GM23338 (cell line): ENCODE data around the gene PFKFB3. TPM values are rescaled to one million over a fixed set of nuclear protein-coding genes. Genes with fewer than 3 reads are reported as not detected.

ENCODE experiments used
- ATAC-seq: fragments of 200-7000 bp; cut with Tn5 transposase; 3 replicates; pipeline ENCODE4 v1.9.1; 2020
- DNase-seq: peaks from one replicate; pipeline ENCODE4 v3.0.0-alpha.2; 2015; ENCODE audit warnings: low spot score
- H2AFZ ChIP-seq: fragments of 200-600 bp; sonication (generic); 2 replicates; pipeline ENCODE4 v1.8.0; 2016; ENCODE audit warnings: antibody characterized with exemption, mild to moderate bottlenecking, moderate library complexity
- H3F3A ChIP-seq: fragments of 200-600 bp; sonication (generic); replicated peaks from 2 replicates; pipeline ENCODE4 v1.8.0; 2017; ENCODE audit warnings: antibody characterized with exemption, mixed run types, low read depth
- H3K27ac ChIP-seq: fragments of 200-600 bp; sonication (generic); 2 replicates; pipeline ENCODE4 v1.6.1; 2016; ENCODE audit warnings: low read depth
- H3K27me3 ChIP-seq: fragments of 200-600 bp; sonication (generic); 2 replicates; pipeline ENCODE4 v1.8.0; 2016; ENCODE audit warnings: mild to moderate bottlenecking, mixed run types, moderate library complexity; ENCODE audit not compliant: insufficient read depth
- H3K36me3 ChIP-seq: fragments of 200-600 bp; sonication (generic); 2 replicates; pipeline ENCODE4 v1.8.0; 2016; ENCODE audit warnings: mild to moderate bottlenecking; ENCODE audit not compliant: insufficient read depth
- H3K4me1 ChIP-seq: fragments of 200-600 bp; sonication (generic); 2 replicates; pipeline ENCODE4 v1.8.0; 2016; ENCODE audit warnings: mild to moderate bottlenecking, moderate library complexity; ENCODE audit not compliant: insufficient read depth
- H3K4me2 ChIP-seq: fragments of 200-600 bp; sonication (generic); 2 replicates; pipeline ENCODE4 v1.7.1; 2017; ENCODE audit warnings: mixed run types
- H3K4me3 ChIP-seq: fragments of 200-600 bp; sonication (generic); 2 replicates; pipeline ENCODE4 v1.6.1; 2016; ENCODE audit warnings: mixed run types
- H3K79me2 ChIP-seq: fragments of 200-600 bp; sonication (generic); replicated peaks from 2 replicates; pipeline ENCODE4 v1.8.0; 2017; ENCODE audit warnings: mild to moderate bottlenecking; ENCODE audit not compliant: insufficient read depth
- H3K9me2 ChIP-seq: fragments of 200-600 bp; sonication (generic); 2 replicates; pipeline ENCODE4 v1.8.0; 2017; ENCODE audit not compliant: insufficient read depth
- H4K20me1 ChIP-seq: fragments of 200-600 bp; sonication (generic); replicated peaks from 2 replicates; pipeline ENCODE4 v1.8.0; 2017; ENCODE audit warnings: mild to moderate bottlenecking; ENCODE audit not compliant: insufficient read depth
- H3K27ac Mint-ChIP-seq: 2 replicates; pipeline ENCODE4 v1.8.0; 2020; ENCODE audit warnings: inconsistent platforms, mild to moderate bottlenecking, moderate library complexity, mixed read lengths
- H3K27me3 Mint-ChIP-seq: 3 replicates; pipeline ENCODE4 v1.8.0; 2022; ENCODE audit warnings: low read depth, mild to moderate bottlenecking, moderate library complexity, mixed read lengths, inconsistent platforms; ENCODE audit not compliant: insufficient read depth, poor library complexity
- H3K36me3 Mint-ChIP-seq: 3 replicates; pipeline ENCODE4 v1.8.0; 2021; ENCODE audit warnings: low read depth, mild to moderate bottlenecking, inconsistent platforms, moderate library complexity, mixed read lengths
- H3K4me1 Mint-ChIP-seq: 3 replicates; pipeline ENCODE4 v1.8.0; 2020; ENCODE audit warnings: mild to moderate bottlenecking, inconsistent platforms, mixed read lengths
- H3K4me3 Mint-ChIP-seq: 3 replicates; pipeline ENCODE4 v1.8.0; 2021; ENCODE audit warnings: moderate library complexity, mild to moderate bottlenecking, inconsistent platforms, mixed read lengths
- H3K9me3 Mint-ChIP-seq: 3 replicates; pipeline ENCODE4 v1.8.0; 2020; ENCODE audit warnings: moderate library complexity, mild to moderate bottlenecking, inconsistent platforms, mixed read lengths
- CREB1 ChIP-seq: fragments of 250-450 bp; sonication (Bioruptor Pico); IDR thresholded peaks from 2 replicates; pipeline ENCODE4 v1.5.0; 2020; ENCODE audit warnings: low read depth, mild to moderate bottlenecking, moderate library complexity
- CTCF ChIP-seq, 2 experiments: fragments of 200-600 bp in 1 of 2; sonication (generic) in 1 of 2; conservative IDR thresholded peaks; 2 replicates each; pipeline versions ENCODE4 v1.5.1 to v1.6.1; 2016 to 2017; ENCODE audit warnings: antibody characterized with exemption in 2 of 2, low read depth in 2 of 2, mild to moderate bottlenecking in 2 of 2, moderate library complexity in 1 of 2
- EZH2 ChIP-seq: fragments of 200-600 bp; sonication (generic); IDR thresholded peaks from one replicate; pipeline ENCODE4 v1.8.0; 2017; ENCODE audit warnings: antibody characterized with exemption, mild to moderate bottlenecking, low read depth; ENCODE audit not compliant: unreplicated experiment
- EZH2phosphoT487 ChIP-seq: fragments of 200-600 bp; sonication (generic); IDR thresholded peaks from one replicate; pipeline ENCODE4 v1.8.1; 2018; ENCODE audit warnings: antibody characterized with exemption; ENCODE audit not compliant: unreplicated experiment
- JUNB ChIP-seq: IDR thresholded peaks from one replicate; pipeline ENCODE4 v1.6.1; 2016; ENCODE audit warnings: antibody characterized with exemption; ENCODE audit not compliant: unreplicated experiment
- NANOG ChIP-seq: IDR thresholded peaks from 2 replicates; pipeline ENCODE4 v1.6.1; 2016; ENCODE audit warnings: antibody characterized with exemption, borderline replicate concordance
- POLR2AphosphoS5 ChIP-seq: IDR thresholded peaks from 2 replicates; pipeline ENCODE4 v1.6.1; 2016; ENCODE audit warnings: antibody characterized with exemption, low read depth
- STAT1 ChIP-seq: IDR thresholded peaks from one replicate; pipeline ENCODE4 v1.6.1; 2016; ENCODE audit warnings: antibody characterized with exemption; ENCODE audit not compliant: unreplicated experiment
- ZNF114 ChIP-seq: fragments of 250-450 bp; sonication (Bioruptor Pico); IDR thresholded peaks from 2 replicates; pipeline ENCODE4 v1.5.0; 2020; ENCODE audit warnings: mild to moderate bottlenecking, moderate library complexity
- ZNF331 ChIP-seq: fragments of 250-450 bp; sonication (Bioruptor Pico); IDR thresholded peaks from 2 replicates; pipeline ENCODE4 v1.5.0; 2020; ENCODE audit warnings: low read depth, mild to moderate bottlenecking, moderate library complexity
- ZNF462 ChIP-seq: fragments of 250-450 bp; sonication (Bioruptor Pico); IDR thresholded peaks from 2 replicates; pipeline ENCODE4 v1.5.0; 2020; ENCODE audit warnings: mild to moderate bottlenecking, moderate library complexity
- polyA plus RNA-seq: library from polyadenylated mRNA; unstranded; fragments of >200 nt; fragmentation: Nextera tagmentation; extraction: Ambion mirVana; gene quantifications from 2 replicates; pipeline ENCODE4 v1.2.1, GENCODE V29; 2016
- total RNA-seq: library from RNA; depleted of rRNA; stranded (reverse); fragments of >200 nt; shearing (Covaris generic); gene quantifications from 2 replicates; pipeline ENCODE4 v1.2.3, GENCODE V29; 2014
- TF ChIP-seq, protein P1 (sequence below): IDR thresholded peaks from one replicate; pipeline ENCODE4 v1.6.1; 2018; ENCODE audit warnings: antibody characterized with exemption; ENCODE audit not compliant: unreplicated experiment
- TF ChIP-seq, protein P2 (sequence below): IDR thresholded peaks from 2 replicates; pipeline ENCODE4 v1.6.1; 2016; ENCODE audit warnings: antibody characterized with exemption

The PFKFB3 gene
- total and polyA plus RNA-seq, 2 experiments from 2014 or later: 9.5 to 26.8 TPM

- Mint-ChIP-seq H3K36me3 (peaks cover 12% of the 10 kb centered on the region; the same call in 1 of the 3 replicates), H3K4me1 (peaks cover 22% of the 10 kb centered on the region), H3K4me3 (peak overlapping the region; percentile 98), H3K27ac (peak overlapping the region; percentile 75), H3K9me3 (peaks cover 3% of the 10 kb centered on the region; the same call in 2 of the 3 replicates), H3K27me3 (peaks cover 9% of the 10 kb centered on the region)
- peaks cover 9% of the 10 kb centered on the region; the same call in 1 of the 2 replicates for H3K4me1 ChIP-seq
- no peaks in the 10 kb centered on the region for H3K36me3 ChIP-seq
- H2AFZ ChIP-seq: no peak overlapping the region
- peak overlapping the region; percentile 71 for H3K4me3 ChIP-seq
- peaks cover 4% of the 10 kb centered on the region for H4K20me1 ChIP-seq
- no peak for DNase-seq
- H3K27ac ChIP-seq: no peak overlapping the region
- H3K9me2 ChIP-seq: no peaks in the 10 kb centered on the region
- H3K4me2 ChIP-seq: peak overlapping the region; percentile 92
- peak; percentile 7 for ATAC-seq
- H3F3A ChIP-seq: no peaks in the 10 kb centered on the region
- TF ChIP-seq CREB1 (CRISPR knock-in tag) (no peak), JUNB (no peak), ZNF331 (CRISPR knock-in tag) (no peak), POLR2AphosphoS5 (no peak), ZNF114 (CRISPR knock-in tag) (no peak), EZH2 (no peak), ZNF462 (no peak), NANOG (no peak), CTCF (conservative IDR thresholded peaks at IDR 0.05; ENCODE audit: low read depth in 2 of 2) (no peak), STAT1 (no peak), EZH2phosphoT487 (no peak)
- TF ChIP-seq, protein P1, sequence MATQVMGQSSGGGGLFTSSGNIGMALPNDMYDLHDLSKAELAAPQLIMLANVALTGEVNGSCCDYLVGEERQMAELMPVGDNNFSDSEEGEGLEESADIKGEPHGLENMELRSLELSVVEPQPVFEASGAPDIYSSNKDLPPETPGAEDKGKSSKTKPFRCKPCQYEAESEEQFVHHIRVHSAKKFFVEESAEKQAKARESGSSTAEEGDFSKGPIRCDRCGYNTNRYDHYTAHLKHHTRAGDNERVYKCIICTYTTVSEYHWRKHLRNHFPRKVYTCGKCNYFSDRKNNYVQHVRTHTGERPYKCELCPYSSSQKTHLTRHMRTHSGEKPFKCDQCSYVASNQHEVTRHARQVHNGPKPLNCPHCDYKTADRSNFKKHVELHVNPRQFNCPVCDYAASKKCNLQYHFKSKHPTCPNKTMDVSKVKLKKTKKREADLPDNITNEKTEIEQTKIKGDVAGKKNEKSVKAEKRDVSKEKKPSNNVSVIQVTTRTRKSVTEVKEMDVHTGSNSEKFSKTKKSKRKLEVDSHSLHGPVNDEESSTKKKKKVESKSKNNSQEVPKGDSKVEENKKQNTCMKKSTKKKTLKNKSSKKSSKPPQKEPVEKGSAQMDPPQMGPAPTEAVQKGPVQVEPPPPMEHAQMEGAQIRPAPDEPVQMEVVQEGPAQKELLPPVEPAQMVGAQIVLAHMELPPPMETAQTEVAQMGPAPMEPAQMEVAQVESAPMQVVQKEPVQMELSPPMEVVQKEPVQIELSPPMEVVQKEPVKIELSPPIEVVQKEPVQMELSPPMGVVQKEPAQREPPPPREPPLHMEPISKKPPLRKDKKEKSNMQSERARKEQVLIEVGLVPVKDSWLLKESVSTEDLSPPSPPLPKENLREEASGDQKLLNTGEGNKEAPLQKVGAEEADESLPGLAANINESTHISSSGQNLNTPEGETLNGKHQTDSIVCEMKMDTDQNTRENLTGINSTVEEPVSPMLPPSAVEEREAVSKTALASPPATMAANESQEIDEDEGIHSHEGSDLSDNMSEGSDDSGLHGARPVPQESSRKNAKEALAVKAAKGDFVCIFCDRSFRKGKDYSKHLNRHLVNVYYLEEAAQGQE: no peak
- TF ChIP-seq, protein P2, sequence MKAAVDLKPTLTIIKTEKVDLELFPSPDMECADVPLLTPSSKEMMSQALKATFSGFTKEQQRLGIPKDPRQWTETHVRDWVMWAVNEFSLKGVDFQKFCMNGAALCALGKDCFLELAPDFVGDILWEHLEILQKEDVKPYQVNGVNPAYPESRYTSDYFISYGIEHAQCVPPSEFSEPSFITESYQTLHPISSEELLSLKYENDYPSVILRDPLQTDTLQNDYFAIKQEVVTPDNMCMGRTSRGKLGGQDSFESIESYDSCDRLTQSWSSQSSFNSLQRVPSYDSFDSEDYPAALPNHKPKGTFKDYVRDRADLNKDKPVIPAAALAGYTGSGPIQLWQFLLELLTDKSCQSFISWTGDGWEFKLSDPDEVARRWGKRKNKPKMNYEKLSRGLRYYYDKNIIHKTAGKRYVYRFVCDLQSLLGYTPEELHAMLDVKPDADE: no peak
- H3K27me3 ChIP-seq: no peaks in the 10 kb centered on the region
- peaks cover 44% of the 10 kb centered on the region for H3K79me2 ChIP-seq
These were observed 38.2 kb upstream of the PFKFB3 start for GRCh38 chr10:6164271-6165095.
